Measurements from ENCODE around the gene CTIF.

- no peak for TF ChIP-seq CTCF (conservative IDR thresholded peaks at IDR 0.05; ENCODE audit: low read depth in 2 of 2)
- no peak for TF ChIP-seq ETS1 (IDR thresholded peaks at IDR 0.05)
- no peak for TF ChIP-seq EZH2 (IDR thresholded peaks at IDR 0.05; ENCODE audit: low read depth, unreplicated experiment)
- TF ChIP-seq POLR2AphosphoS5 (IDR thresholded peaks at IDR 0.05; ENCODE audit: low read depth): no peak
- TF ChIP-seq, protein P1, sequence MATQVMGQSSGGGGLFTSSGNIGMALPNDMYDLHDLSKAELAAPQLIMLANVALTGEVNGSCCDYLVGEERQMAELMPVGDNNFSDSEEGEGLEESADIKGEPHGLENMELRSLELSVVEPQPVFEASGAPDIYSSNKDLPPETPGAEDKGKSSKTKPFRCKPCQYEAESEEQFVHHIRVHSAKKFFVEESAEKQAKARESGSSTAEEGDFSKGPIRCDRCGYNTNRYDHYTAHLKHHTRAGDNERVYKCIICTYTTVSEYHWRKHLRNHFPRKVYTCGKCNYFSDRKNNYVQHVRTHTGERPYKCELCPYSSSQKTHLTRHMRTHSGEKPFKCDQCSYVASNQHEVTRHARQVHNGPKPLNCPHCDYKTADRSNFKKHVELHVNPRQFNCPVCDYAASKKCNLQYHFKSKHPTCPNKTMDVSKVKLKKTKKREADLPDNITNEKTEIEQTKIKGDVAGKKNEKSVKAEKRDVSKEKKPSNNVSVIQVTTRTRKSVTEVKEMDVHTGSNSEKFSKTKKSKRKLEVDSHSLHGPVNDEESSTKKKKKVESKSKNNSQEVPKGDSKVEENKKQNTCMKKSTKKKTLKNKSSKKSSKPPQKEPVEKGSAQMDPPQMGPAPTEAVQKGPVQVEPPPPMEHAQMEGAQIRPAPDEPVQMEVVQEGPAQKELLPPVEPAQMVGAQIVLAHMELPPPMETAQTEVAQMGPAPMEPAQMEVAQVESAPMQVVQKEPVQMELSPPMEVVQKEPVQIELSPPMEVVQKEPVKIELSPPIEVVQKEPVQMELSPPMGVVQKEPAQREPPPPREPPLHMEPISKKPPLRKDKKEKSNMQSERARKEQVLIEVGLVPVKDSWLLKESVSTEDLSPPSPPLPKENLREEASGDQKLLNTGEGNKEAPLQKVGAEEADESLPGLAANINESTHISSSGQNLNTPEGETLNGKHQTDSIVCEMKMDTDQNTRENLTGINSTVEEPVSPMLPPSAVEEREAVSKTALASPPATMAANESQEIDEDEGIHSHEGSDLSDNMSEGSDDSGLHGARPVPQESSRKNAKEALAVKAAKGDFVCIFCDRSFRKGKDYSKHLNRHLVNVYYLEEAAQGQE (IDR thresholded peaks at IDR 0.05; ENCODE audit: unreplicated experiment): no peak
- no peak for TF ChIP-seq JUNB (IDR thresholded peaks at IDR 0.05; ENCODE audit: unreplicated experiment)
- no peak for TF ChIP-seq EZH2phosphoT487 (IDR thresholded peaks at IDR 0.05; ENCODE audit: unreplicated experiment)
- no peak for TF ChIP-seq NANOG (IDR thresholded peaks at IDR 0.05; ENCODE audit: borderline replicate concordance)
- no peak for TF ChIP-seq CREB1 (CRISPR knock-in tag; IDR thresholded peaks at IDR 0.05; ENCODE audit: low read depth)
- TF ChIP-seq ZNF462 (CRISPR knock-in tag; IDR thresholded peaks at IDR 0.05): no peak
- no peak for TF ChIP-seq ZNF331 (CRISPR knock-in tag; IDR thresholded peaks at IDR 0.05; ENCODE audit: low read depth)
- TF ChIP-seq ZNF114 (CRISPR knock-in tag; IDR thresholded peaks at IDR 0.05): no peak
These were observed 95.7 kb downstream of the CTIF start for GRCh38 chr18:48634491-48634890.
